Keratinocyte (primary cell): ENCODE data around the gene MAPK4. TPM values are rescaled to one million over a fixed set of nuclear protein-coding genes. Genes with fewer than 3 reads are reported as not detected.

Experiments
- DNase-seq: peaks from one replicate; pipeline ENCODE4 v3.0.0-alpha.2; 2011; ENCODE audit warnings: low read depth, missing footprints, low spot score
- FAIRE-seq: peaks from 2 replicates; lab custom pipeline; 2011; peaks lifted over from hg19 to GRCh38; lab: Jason Lieb, UNC
- H2AFZ ChIP-seq: 2 replicates; pipeline ENCODE4 v1.6.0; 2012; ENCODE audit warnings: low read length, control low read depth, inconsistent platforms; ENCODE audit not compliant: control insufficient read depth
- H3K27ac ChIP-seq: 2 replicates; pipeline ENCODE4 v1.5.1; 2011; ENCODE audit warnings: low read length; ENCODE audit not compliant: control insufficient read depth, insufficient read depth
- H3K27me3 ChIP-seq: 3 replicates; pipeline ENCODE4 v1.6.0; 2011; ENCODE audit warnings: low read length; ENCODE audit not compliant: control insufficient read depth, insufficient read depth; ENCODE audit errors: extremely low read depth
- H3K36me3 ChIP-seq, 2 experiments: 2 replicates in 1 of 2; 3 replicates in 1 of 2; pipeline ENCODE4 v1.5.1; 2011; ENCODE audit warnings: low read length in 2 of 2, mild to moderate bottlenecking in 1 of 2; ENCODE audit not compliant: control insufficient read depth in 2 of 2, insufficient read depth in 2 of 2; ENCODE audit errors: extremely low read depth in 1 of 2
- H3K4me1 ChIP-seq: 3 replicates; pipeline ENCODE4 v1.5.1; 2011; ENCODE audit warnings: low read length; ENCODE audit not compliant: control insufficient read depth, insufficient read depth; ENCODE audit errors: extremely low read depth
- H3K4me2 ChIP-seq: 3 replicates; pipeline ENCODE4 v1.6.0; 2011; ENCODE audit warnings: low read depth, low read length; ENCODE audit not compliant: control insufficient read depth, insufficient read depth; ENCODE audit errors: extremely low read depth
- H3K4me3 ChIP-seq, 3 experiments: fragments of 200-600 bp in 1 of 3; sonication (generic) in 1 of 3; 2 replicates in 2 of 3; 3 replicates in 1 of 3; pipeline ENCODE4 v1.5.1; 2011 to 2016; ENCODE audit warnings: low read length in 3 of 3, mild to moderate bottlenecking in 3 of 3, control low read depth in 2 of 3, inconsistent platforms in 1 of 3, low read depth in 1 of 3, mixed read lengths in 1 of 3, mixed run types in 1 of 3, moderate library complexity in 1 of 3; ENCODE audit not compliant: control insufficient read depth in 2 of 3, insufficient read depth in 2 of 3; ENCODE audit errors: extremely low read depth in 1 of 3
- H3K79me2 ChIP-seq: 2 replicates; pipeline ENCODE4 v1.6.0; 2012; ENCODE audit warnings: low read length; ENCODE audit not compliant: control insufficient read depth, insufficient read depth
- H3K9ac ChIP-seq: 3 replicates; pipeline ENCODE4 v1.6.0; 2011; ENCODE audit warnings: low read length; ENCODE audit not compliant: control insufficient read depth, insufficient read depth; ENCODE audit errors: extremely low read depth
- H3K9me1 ChIP-seq: 3 replicates; pipeline ENCODE4 v1.6.0; 2011; ENCODE audit warnings: low read length; ENCODE audit not compliant: control insufficient read depth, insufficient read depth; ENCODE audit errors: extremely low read depth
- H3K9me3 ChIP-seq: 2 replicates; pipeline ENCODE4 v1.5.1; 2012; ENCODE audit warnings: low read depth, low read length; ENCODE audit not compliant: control insufficient read depth
- H4K20me1 ChIP-seq: 3 replicates; pipeline ENCODE4 v1.6.0; 2011; ENCODE audit warnings: low read length; ENCODE audit not compliant: control insufficient read depth, insufficient read depth; ENCODE audit errors: extremely low read depth
- EZH2 ChIP-seq: IDR thresholded peaks from one replicate; pipeline ENCODE4 v1.6.1; 2012; ENCODE audit warnings: inconsistent platforms, mild to moderate bottlenecking, low read length, moderate library complexity
- dilution Hi-C: fragments of 300-500 bp; cut with MboI; formaldehyde crosslinking; loops from one replicate; pipeline ENCODE4 v1.7.0; 2020; ENCODE audit warnings: low sequenced_read_pairs; ENCODE audit not compliant: extremely low pct_ligation_motif_present
- polyA plus RNA-seq, 5 experiments: library from polyadenylated mRNA; depleted of rRNA in 3 of 5; stranded (reverse) in 3 of 5; stranded (forward) in 1 of 5; unstranded in 1 of 5; fragments of >200 nt; gene quantifications; 1 replicate in 1 of 5; 2 replicates in 3 of 5; 3 replicates in 1 of 5; pipeline versions ENCODE4 v1.2.1 to v1.2.3, GENCODE V29; 2011 to 2012; ENCODE audit warnings: missing spikeins in 2 of 5, low read depth in 1 of 5, low replicate concordance in 1 of 5
- TF ChIP-seq, protein P1 (sequence below), 3 experiments: IDR thresholded peaks in 1 of 3; conservative IDR thresholded peaks in 1 of 3; optimal IDR thresholded peaks in 1 of 3; 2 replicates in 2 of 3; 3 replicates in 1 of 3; pipeline versions ENCODE3 to v1.5.1; 2011; ENCODE audit warnings: low read length in 3 of 3, mild to moderate bottlenecking in 3 of 3, moderate library complexity in 2 of 3, control low read depth in 1 of 3, inconsistent platforms in 1 of 3; ENCODE audit not compliant: insufficient read depth in 2 of 3; ENCODE audit errors: extremely low read depth in 1 of 3

The MAPK4 gene
- polyA plus RNA-seq, 1 donor (not counting 4 experiments of a cell fraction or from before 2014, with no cell fraction given) = not detected

GRCh38 chr18:50665519-50665918 is 105.6 kb downstream of the MAPK4 start:
- FAIRE-seq = no peak
- Histone ChIP-seq H3K79me2 (no peaks in the 10 kb centered on the region), H3K4me1 (no peaks in the 10 kb centered on the region), H3K9ac (no peak overlapping the region), H3K9me1 (no peaks in the 10 kb centered on the region), H3K36me3 (no peaks in the 10 kb centered on the region), H3K27me3 (peaks cover 2% of the 10 kb centered on the region), H3K9me3 (no peaks in the 10 kb centered on the region), H3K4me3 (no peak overlapping the region), H3K4me2 (no peak overlapping the region), H3K27ac (no peak overlapping the region), H4K20me1 (no peaks in the 10 kb centered on the region), H2AFZ (no peak overlapping the region)
- dilution Hi-C loops = no loop called here
- no peak for DNase-seq
- TF ChIP-seq, protein P1, sequence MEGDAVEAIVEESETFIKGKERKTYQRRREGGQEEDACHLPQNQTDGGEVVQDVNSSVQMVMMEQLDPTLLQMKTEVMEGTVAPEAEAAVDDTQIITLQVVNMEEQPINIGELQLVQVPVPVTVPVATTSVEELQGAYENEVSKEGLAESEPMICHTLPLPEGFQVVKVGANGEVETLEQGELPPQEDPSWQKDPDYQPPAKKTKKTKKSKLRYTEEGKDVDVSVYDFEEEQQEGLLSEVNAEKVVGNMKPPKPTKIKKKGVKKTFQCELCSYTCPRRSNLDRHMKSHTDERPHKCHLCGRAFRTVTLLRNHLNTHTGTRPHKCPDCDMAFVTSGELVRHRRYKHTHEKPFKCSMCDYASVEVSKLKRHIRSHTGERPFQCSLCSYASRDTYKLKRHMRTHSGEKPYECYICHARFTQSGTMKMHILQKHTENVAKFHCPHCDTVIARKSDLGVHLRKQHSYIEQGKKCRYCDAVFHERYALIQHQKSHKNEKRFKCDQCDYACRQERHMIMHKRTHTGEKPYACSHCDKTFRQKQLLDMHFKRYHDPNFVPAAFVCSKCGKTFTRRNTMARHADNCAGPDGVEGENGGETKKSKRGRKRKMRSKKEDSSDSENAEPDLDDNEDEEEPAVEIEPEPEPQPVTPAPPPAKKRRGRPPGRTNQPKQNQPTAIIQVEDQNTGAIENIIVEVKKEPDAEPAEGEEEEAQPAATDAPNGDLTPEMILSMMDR (optimal IDR thresholded peaks at IDR 0.05 in 1 of 3, IDR thresholded peaks at IDR 0.05 in 1 of 3, conservative IDR thresholded peaks at IDR 0.05 in 1 of 3; ENCODE audit: extremely low read depth in 1 of 3, insufficient read depth in 2 of 3, low read length in 3 of 3) = no peak
- no peak for TF ChIP-seq EZH2

- H3K9me1 ChIP-seq = no peaks in the 10 kb centered on the region
- H4K20me1 ChIP-seq = no peaks in the 10 kb centered on the region
- H3K4me1 ChIP-seq = no peaks in the 10 kb centered on the region
- H3K79me2 ChIP-seq = no peaks in the 10 kb centered on the region
- no peak overlapping the region for H3K4me2 ChIP-seq
- H3K9me3 ChIP-seq = no peaks in the 10 kb centered on the region
- H3K9ac ChIP-seq = no peak overlapping the region
- no peak overlapping the region for H2AFZ ChIP-seq
- dilution Hi-C loops = no loop called here
- H3K27ac ChIP-seq = no peak overlapping the region
- no peak overlapping the region for H3K4me3 ChIP-seq
- H3K36me3 ChIP-seq = no peaks in the 10 kb centered on the region
- no peaks in the 10 kb centered on the region for H3K27me3 ChIP-seq
- TF ChIP-seq, protein P1 (optimal IDR thresholded peaks at IDR 0.05 in 1 of 3, IDR thresholded peaks at IDR 0.05 in 1 of 3, conservative IDR thresholded peaks at IDR 0.05 in 1 of 3; ENCODE audit: extremely low read depth in 1 of 3, insufficient read depth in 2 of 3, low read length in 3 of 3) = no peak
- no peak for TF ChIP-seq EZH2
- FAIRE-seq (no peak), DNase-seq (no peak)
Observed at GRCh38 chr18:50666536-50666935, 106.6 kb downstream of the MAPK4 start.
